ENCODE data around the gene ISY1.

The ISY1 gene

DNA sequence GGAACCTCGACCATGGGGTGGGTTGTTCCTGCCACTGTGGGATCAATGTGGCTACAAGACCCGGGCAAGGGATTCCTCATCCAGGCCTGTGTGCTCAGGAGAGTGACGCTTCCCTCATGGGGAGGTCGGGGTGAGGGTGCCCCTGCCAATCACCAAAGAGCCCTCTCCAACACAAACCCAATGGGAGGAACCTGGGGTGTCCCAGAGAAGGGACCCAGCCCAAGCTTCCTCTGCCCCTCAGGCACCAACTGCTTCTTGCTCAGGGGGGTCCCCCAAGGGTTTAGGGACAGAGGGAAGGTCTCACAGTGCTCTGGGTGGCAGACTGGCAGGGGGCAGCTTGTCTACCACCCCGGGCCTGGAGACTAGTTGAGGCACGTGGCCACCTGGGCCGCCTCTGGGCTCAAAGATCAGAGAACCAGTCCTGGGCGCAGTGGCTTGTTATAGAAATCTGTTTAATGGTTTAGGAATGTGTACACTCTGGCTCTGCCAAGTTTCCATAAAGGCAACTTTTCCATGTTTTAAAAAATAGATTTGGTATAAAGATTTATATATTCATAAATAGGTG, 73.6 kb downstream of the ISY1 start:
- peak; percentile 8 for DNase-seq (ENCODE audit: low read depth)

DNA sequence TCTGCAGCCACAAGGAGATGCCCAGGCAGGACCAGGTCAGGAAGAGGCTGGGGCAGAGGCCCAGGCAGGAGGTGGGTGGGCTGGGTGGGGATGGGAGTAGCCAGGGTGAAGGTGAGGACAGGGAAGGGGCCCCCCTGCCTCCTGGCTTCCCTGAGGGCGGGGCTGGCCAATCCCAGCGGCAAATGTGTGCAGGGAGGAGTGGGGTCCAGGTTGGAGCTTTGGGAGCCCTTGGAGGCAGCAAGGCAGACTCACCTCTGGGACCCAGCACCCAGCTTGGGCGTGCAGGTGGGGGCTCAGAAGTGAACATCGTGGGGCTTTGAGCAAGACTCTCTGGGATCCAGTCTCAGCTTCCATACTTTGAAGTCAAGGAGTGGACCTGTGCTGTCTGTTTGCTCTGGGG, 75.0 kb downstream of the ISY1 start:
- DNase-seq (ENCODE audit: low read depth), result no peak

DNA sequence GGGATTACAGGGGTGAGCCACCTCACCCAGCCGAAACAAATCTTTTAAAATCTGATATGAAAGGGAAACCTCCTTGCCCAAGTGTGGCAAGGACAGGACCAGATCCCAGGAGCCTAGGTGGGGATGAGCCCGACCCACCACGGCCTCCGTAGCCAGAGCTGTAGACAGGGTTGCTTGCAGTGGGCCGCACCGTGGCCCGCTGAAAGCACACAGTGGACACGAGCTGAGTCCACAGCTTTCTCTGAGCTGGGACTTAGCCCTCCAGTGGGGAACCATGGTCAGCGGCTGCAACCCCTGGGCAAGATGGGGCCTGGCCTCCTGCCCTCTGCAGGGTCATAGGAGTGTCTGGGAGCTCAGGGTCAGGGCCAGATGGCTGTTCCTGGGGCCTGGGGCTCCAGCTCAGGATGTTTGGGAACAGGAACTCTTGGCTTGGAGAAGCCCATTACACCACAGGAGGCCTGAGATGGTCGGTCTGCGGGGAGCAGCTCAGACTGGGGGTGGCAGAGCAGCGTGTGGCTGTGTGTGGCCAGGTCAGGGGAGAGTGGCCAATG, 75.6 kb downstream of the ISY1 start:
- no peak for DNase-seq (ENCODE audit: low read depth)

DNA sequence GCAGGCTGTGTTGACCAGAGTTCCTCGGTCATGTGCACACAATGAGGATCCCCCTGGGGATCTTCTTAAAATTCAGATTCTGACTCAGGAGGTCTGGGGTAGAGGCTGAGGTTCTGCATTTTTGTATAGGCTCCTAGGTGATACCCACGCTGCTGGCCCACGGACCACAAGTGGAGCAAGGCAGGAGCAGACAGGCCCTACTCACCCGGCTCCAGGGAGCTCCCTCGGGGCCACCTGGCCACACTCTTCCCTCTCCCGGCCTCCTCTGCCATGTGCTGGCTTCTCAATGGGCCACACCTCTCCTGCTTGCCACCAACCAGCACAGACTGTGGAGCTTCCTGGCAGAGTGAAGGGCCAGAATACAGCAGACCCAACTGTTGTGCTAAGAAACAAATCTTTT, 76.4 kb downstream of the ISY1 start:
- no peak for DNase-seq (ENCODE audit: low read depth)

DNA sequence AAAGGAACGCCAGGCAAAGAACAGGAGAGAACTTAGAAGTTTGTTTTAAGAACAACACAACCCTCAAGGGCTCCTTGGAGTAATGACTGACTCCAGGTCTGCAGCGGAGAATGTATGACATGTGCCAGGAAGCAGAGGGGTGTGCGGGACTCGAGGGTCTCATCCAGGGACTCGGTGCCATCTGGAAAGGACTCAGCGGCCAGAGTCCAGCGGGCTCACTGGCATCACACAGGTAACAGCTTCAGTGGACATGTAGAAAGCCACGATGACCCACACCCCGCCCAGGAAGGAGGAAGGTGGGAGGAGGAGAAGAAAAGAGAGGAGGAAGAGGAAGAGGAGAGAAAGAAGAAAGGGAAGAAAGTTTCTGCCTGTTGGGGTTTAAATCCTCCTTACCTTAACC, 78.8 kb downstream of the ISY1 start:
- DNase-seq (ENCODE audit: low read depth), result no peak

DNA sequence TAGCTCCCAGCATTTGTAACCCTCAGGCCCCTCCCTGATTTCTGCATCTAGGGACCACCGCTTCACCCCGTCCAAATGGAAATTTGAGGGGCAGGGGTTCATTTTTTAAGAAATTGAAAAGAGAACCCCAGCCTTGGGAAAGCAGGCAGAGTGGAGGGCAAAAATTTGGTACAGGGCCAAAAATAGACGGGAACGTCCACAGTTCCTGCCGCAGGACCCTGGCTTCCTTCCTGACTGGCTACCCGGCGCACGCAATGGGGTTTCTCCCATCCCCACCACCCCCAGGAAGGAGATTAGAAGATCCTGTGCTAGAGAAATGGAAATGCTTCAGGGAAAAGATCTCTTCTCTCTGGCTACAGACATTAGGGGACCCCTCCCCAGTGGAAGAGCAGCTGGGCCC, 79.4 kb downstream of the ISY1 start:
- DNase-seq (ENCODE audit: low read depth), result no peak

DNA sequence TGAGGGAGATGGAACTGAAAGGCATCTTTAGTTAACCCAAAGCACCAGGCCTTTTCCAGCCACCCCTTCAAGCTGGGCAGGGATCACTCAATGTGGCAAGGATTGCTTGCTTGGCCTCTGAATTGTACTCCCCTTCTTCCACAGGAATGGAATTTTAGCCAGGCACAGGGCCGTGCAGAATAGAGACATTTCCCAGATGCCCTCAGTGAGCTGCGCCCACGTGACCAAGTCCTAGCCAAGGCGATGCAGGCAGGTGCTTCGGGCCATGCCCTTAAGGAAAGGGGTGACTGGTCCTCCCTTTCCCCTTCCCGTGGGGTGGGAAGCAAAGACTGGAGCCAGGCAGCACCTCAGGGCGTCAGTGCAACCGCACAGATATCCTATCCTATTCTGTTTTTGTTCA, 82.4 kb downstream of the ISY1 start:
- no peak for DNase-seq (ENCODE audit: low read depth)
